IMR-90 (cell line): ENCODE data around the gene TBCE. TPM values are rescaled to one million over a fixed set of nuclear protein-coding genes. Genes with fewer than 3 reads are reported as not detected.

Source experiments
- ATAC-seq: fragments of 200-7000 bp; cut with Tn5 transposase; 2 replicates; pipeline ENCODE4 v1.9.1; 2020; ENCODE audit warnings: low read depth, mild to moderate bottlenecking, moderate library complexity
- BruUV-seq: library from RNA; stranded (reverse); fragments of 400-500 nt; replicated peaks from 2 replicates; lab custom pipeline; 2021; lab: Mats Ljungman, UMichigan
- CTCF ChIA-PET: fragments of 300-600 bp; formaldehyde crosslinking; extraction: SDS; loops from one replicate; lab custom pipeline; 2021; ENCODE audit warnings: antibody characterized with exemption; lab: Yijun Ruan, JAX
- POLR2A ChIA-PET: fragments of 300-600 bp; sonication (Branson Sonifier 250); formaldehyde crosslinking; loops from one replicate; lab custom pipeline; 2022; ENCODE audit warnings: antibody characterized with exemption; ENCODE audit not compliant: unreplicated experiment; lab: Charles Lee
- DNase-seq: peaks from one replicate; pipeline ENCODE4 v3.0.0; 2013
- H2AFZ ChIP-seq: replicated peaks from 2 replicates; pipeline ENCODE3; 2013; ENCODE audit warnings: low read length, mild to moderate bottlenecking; ENCODE audit not compliant: poor library complexity
- H2AK5ac ChIP-seq: 2 replicates; pipeline ENCODE4 v1.6.1; 2013; ENCODE audit warnings: low read depth, low read length, inconsistent platforms
- H2AK9ac ChIP-seq: replicated peaks from 2 replicates; pipeline ENCODE3; 2013; ENCODE audit warnings: mild to moderate bottlenecking, low read depth, low read length, moderate library complexity; ENCODE audit not compliant: poor library complexity
- H2BK120ac ChIP-seq: 2 replicates; pipeline ENCODE4 v1.6.1; 2013; ENCODE audit warnings: low read depth, low read length, inconsistent platforms
- H2BK15ac ChIP-seq: 3 replicates; pipeline ENCODE4 v1.6.1; 2013; ENCODE audit warnings: low read depth, low read length, inconsistent platforms
- H2BK20ac ChIP-seq: 2 replicates; pipeline ENCODE4 v1.6.1; 2013; ENCODE audit warnings: low read depth, mild to moderate bottlenecking, inconsistent platforms, low read length, moderate library complexity
- H2BK5ac ChIP-seq: 2 replicates; pipeline ENCODE4 v1.6.1; 2013; ENCODE audit warnings: mild to moderate bottlenecking, low read depth, low read length, inconsistent platforms; ENCODE audit not compliant: poor library complexity, severe bottlenecking
- H3K14ac ChIP-seq: replicated peaks from 2 replicates; pipeline ENCODE4 v1.6.1; 2013; ENCODE audit warnings: low read depth, low read length, inconsistent platforms
- H3K18ac ChIP-seq: 2 replicates; pipeline ENCODE4 v1.6.1; 2013; ENCODE audit warnings: low read depth, low read length, control low read depth
- H3K23ac ChIP-seq: 2 replicates; pipeline ENCODE4 v1.6.1; 2013; ENCODE audit warnings: low read depth, low read length, inconsistent platforms
- H3K27ac ChIP-seq: 2 replicates; pipeline ENCODE4 v1.5.1; 2013; ENCODE audit warnings: mild to moderate bottlenecking, control low read depth, low read length; ENCODE audit not compliant: insufficient read depth
- H3K27me3 ChIP-seq: 2 replicates; pipeline ENCODE4 v1.6.1; 2013; ENCODE audit warnings: low read length; ENCODE audit not compliant: control insufficient read depth, insufficient read depth
- H3K36me3 ChIP-seq: 2 replicates; pipeline ENCODE4 v1.6.1; 2013; ENCODE audit warnings: low read length, mixed read lengths; ENCODE audit not compliant: control insufficient read depth, insufficient read depth
- H3K4ac ChIP-seq: 2 replicates; pipeline ENCODE4 v1.6.1; 2013; ENCODE audit warnings: low read depth, low read length, inconsistent platforms
- H3K4me1 ChIP-seq: 2 replicates; pipeline ENCODE4 v1.6.1; 2013; ENCODE audit warnings: low read length, mixed read lengths; ENCODE audit not compliant: control insufficient read depth, insufficient read depth
- H3K4me2 ChIP-seq: 2 replicates; pipeline ENCODE4 v1.6.1; 2013; ENCODE audit warnings: low read depth, mild to moderate bottlenecking, control low read depth, low read length, moderate library complexity
- H3K4me3 ChIP-seq: 2 replicates; pipeline ENCODE4 v1.5.1; 2013; ENCODE audit warnings: low read depth, mild to moderate bottlenecking, control low read depth, low read length, moderate library complexity; ENCODE audit not compliant: insufficient read depth
- H3K56ac ChIP-seq: 2 replicates; pipeline ENCODE4 v1.6.1; 2013; ENCODE audit warnings: low read length, inconsistent platforms; ENCODE audit not compliant: insufficient read depth; ENCODE audit errors: extremely low read depth
- H3K79me1 ChIP-seq, 2 experiments: 2 replicates each; pipeline ENCODE4 v1.6.1; 2013; ENCODE audit warnings: low read length in 2 of 2, inconsistent platforms in 1 of 2, low read depth in 1 of 2
- H3K9ac ChIP-seq: 2 replicates; pipeline ENCODE4 v1.6.1; 2013; ENCODE audit warnings: low read depth, low read length, control low read depth
- H3K9me1 ChIP-seq: 2 replicates; pipeline ENCODE4 v1.6.1; 2013; ENCODE audit warnings: low read length, inconsistent platforms; ENCODE audit not compliant: insufficient read depth
- H3K9me3 ChIP-seq: 2 replicates; pipeline ENCODE4 v1.6.1; 2013; ENCODE audit warnings: low read length; ENCODE audit not compliant: control insufficient read depth, insufficient read depth
- H4K20me1 ChIP-seq: 2 replicates; pipeline ENCODE4 v1.6.1; 2013; ENCODE audit warnings: low read length, inconsistent platforms; ENCODE audit not compliant: insufficient read depth
- H4K5ac ChIP-seq: 2 replicates; pipeline ENCODE4 v1.6.1; 2013; ENCODE audit warnings: mild to moderate bottlenecking, low read depth, low read length, control low read depth
- H4K8ac ChIP-seq, 2 experiments: 2 replicates each; pipeline ENCODE4 v1.6.1; 2013; ENCODE audit warnings: low read depth in 2 of 2, low read length in 2 of 2, control low read depth in 1 of 2, inconsistent platforms in 1 of 2
- H4K91ac ChIP-seq: 2 replicates; pipeline ENCODE4 v1.6.1; 2013; ENCODE audit warnings: low read depth, low read length, inconsistent platforms; ENCODE audit not compliant: insufficient read depth
- CEBPB ChIP-seq: IDR thresholded peaks from 2 replicates; pipeline ENCODE4 v1.6.1; 2012; ENCODE audit warnings: low read depth, low read length, improper control_type of control experiment
- FOS ChIP-seq: fragments of 150-350 bp; IDR thresholded peaks from 2 replicates; pipeline ENCODE4 v1.6.1; 2016; ENCODE audit warnings: low read depth, low read length
- POLR2A ChIP-seq: IDR thresholded peaks from 2 replicates; pipeline ENCODE4 v1.6.1; 2012; ENCODE audit warnings: mild to moderate bottlenecking, low read depth, low read length
- RCOR1 ChIP-seq: IDR thresholded peaks from 2 replicates; pipeline ENCODE4 v1.6.1; 2012; ENCODE audit warnings: mild to moderate bottlenecking, low read length, improper control_type of control experiment; ENCODE audit not compliant: insufficient replicate concordance
- RFX5 ChIP-seq: IDR thresholded peaks from 2 replicates; pipeline ENCODE4 v1.8.0; 2012; ENCODE audit warnings: low read depth, mild to moderate bottlenecking, low read length, moderate library complexity
- WGBS, 2 experiments: methylation state at CpG; one replicate each; pipeline versions ENCODE4 v1.1.5 to v1.1.7; 2013; ENCODE audit warnings: missing lambda C conversion rate in 2 of 2; ENCODE audit not compliant: insufficient read length in 1 of 2; ENCODE audit errors: extremely low coverage in 2 of 2; 5-methylcytosine and 5-hydroxymethylcytosine counted together
- dilution Hi-C: fragments of 300-500 bp; cut with HindIII; formaldehyde crosslinking; loops from one replicate; pipeline ENCODE4 v1.14.3; 2018; ENCODE audit warnings: low sequenced_read_pairs; ENCODE audit not compliant: unreplicated experiment
- in situ Hi-C: fragments of 300-500 bp; cut with MboI; formaldehyde crosslinking; loops from 3 replicates; pipeline ENCODE4 v1.14.3; 2019; ENCODE audit warnings: low sequenced_read_pairs, inconsistent platforms, mixed read lengths
- intact Hi-C: fragments of 100-400 bp; cut with micrococcal nuclease; formaldehyde crosslinking; loops from 2 replicates; pipeline ENCODE4 v1.10.0; 2022
- polyA plus RNA-seq, 3 experiments: library from polyadenylated mRNA; depleted of rRNA; stranded (reverse); fragments of >200 nt; gene quantifications; 2 replicates each; pipeline ENCODE4 v1.2.3, GENCODE V29; 2012; ENCODE audit warnings: low replicate concordance in 1 of 3
- total RNA-seq: library from RNA; depleted of rRNA; stranded (reverse); fragments of >200 nt; gene quantifications from 2 replicates; pipeline ENCODE4 v1.2.3, GENCODE V29; 2012
- TF ChIP-seq, protein P1 (sequence below): fragments of 150-350 bp; IDR thresholded peaks from 2 replicates; pipeline ENCODE4 v1.6.1; 2017; ENCODE audit warnings: mild to moderate bottlenecking, antibody characterized with exemption, low read length, low read depth
- TF ChIP-seq, protein P2 (sequence below): conservative IDR thresholded peaks from 2 replicates; pipeline ENCODE4 v1.5.1; 2012; ENCODE audit warnings: mild to moderate bottlenecking, low read depth, low read length, improper control_type of control experiment
- TF ChIP-seq, protein P3 (sequence below): fragments of 150-350 bp; IDR thresholded peaks from 2 replicates; pipeline ENCODE4 v1.6.1; 2016; ENCODE audit warnings: low read depth, mild to moderate bottlenecking, low read length, moderate library complexity, borderline replicate concordance

TBCE gene
- total and polyA plus RNA-seq, 2 of the 4 experiments (the other 2 are of a cell fraction): 25.3 to 26.7 TPM

DNA sequence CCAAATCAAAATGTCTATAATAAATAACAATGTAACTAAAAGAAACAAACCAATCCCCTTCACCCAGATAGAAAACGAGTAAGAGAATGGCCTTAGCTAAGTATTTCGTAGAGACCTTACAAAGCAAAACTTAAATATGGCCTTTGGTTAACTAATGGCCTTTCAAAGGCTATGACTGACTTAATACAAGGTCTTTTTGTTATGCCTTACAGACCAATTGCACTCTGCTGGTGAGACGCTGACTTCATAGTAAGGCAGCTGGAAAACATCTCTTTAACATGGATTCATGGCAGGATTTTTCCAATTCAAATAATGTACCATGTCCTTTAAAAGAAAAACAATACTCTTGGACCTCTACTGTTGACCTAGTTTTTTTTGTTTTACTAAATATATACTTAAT lies 15.8 kb upstream of the TBCE start:
- no peak overlapping the region for H2AK5ac ChIP-seq
- H3K36me3 ChIP-seq: no peaks in the 10 kb centered on the region
- no peak overlapping the region for H3K4me3 ChIP-seq
- no peaks in the 10 kb centered on the region for H4K20me1 ChIP-seq
- H3K14ac ChIP-seq: no peak overlapping the region
- no peak for DNase-seq
- H3K4ac ChIP-seq: no peak overlapping the region
- H2AFZ ChIP-seq: no peak overlapping the region
- no peaks in the 10 kb centered on the region for H3K9me1 ChIP-seq
- no peak overlapping the region for H3K9ac ChIP-seq
- H3K56ac ChIP-seq: no peak overlapping the region
- H2BK15ac ChIP-seq: no peak overlapping the region
- ATAC-seq: no peak
- H3K27ac ChIP-seq: no peak overlapping the region
- ChIA-PET CTCF (no interaction called here), POLR2A (no interaction called here)
- H3K4me2 ChIP-seq: no peak overlapping the region
- WGBS, 2 experiments: no CpG with 5 or more reads among the region's 3 CpGs
- TF ChIP-seq FOS (no peak), POLR2A (no peak), CEBPB (no peak), RFX5 (no peak), RCOR1 (no peak)
- TF ChIP-seq, protein P1, sequence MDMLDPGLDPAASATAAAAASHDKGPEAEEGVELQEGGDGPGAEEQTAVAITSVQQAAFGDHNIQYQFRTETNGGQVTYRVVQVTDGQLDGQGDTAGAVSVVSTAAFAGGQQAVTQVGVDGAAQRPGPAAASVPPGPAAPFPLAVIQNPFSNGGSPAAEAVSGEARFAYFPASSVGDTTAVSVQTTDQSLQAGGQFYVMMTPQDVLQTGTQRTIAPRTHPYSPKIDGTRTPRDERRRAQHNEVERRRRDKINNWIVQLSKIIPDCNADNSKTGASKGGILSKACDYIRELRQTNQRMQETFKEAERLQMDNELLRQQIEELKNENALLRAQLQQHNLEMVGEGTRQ: no peak
- TF ChIP-seq, protein P2, sequence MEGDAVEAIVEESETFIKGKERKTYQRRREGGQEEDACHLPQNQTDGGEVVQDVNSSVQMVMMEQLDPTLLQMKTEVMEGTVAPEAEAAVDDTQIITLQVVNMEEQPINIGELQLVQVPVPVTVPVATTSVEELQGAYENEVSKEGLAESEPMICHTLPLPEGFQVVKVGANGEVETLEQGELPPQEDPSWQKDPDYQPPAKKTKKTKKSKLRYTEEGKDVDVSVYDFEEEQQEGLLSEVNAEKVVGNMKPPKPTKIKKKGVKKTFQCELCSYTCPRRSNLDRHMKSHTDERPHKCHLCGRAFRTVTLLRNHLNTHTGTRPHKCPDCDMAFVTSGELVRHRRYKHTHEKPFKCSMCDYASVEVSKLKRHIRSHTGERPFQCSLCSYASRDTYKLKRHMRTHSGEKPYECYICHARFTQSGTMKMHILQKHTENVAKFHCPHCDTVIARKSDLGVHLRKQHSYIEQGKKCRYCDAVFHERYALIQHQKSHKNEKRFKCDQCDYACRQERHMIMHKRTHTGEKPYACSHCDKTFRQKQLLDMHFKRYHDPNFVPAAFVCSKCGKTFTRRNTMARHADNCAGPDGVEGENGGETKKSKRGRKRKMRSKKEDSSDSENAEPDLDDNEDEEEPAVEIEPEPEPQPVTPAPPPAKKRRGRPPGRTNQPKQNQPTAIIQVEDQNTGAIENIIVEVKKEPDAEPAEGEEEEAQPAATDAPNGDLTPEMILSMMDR: no peak
- TF ChIP-seq, protein P3, sequence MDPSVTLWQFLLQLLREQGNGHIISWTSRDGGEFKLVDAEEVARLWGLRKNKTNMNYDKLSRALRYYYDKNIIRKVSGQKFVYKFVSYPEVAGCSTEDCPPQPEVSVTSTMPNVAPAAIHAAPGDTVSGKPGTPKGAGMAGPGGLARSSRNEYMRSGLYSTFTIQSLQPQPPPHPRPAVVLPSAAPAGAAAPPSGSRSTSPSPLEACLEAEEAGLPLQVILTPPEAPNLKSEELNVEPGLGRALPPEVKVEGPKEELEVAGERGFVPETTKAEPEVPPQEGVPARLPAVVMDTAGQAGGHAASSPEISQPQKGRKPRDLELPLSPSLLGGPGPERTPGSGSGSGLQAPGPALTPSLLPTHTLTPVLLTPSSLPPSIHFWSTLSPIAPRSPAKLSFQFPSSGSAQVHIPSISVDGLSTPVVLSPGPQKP: no peak
- no peak overlapping the region for H2BK20ac ChIP-seq
- no peak overlapping the region for H3K23ac ChIP-seq
- intact Hi-C loops: no loop called here
- no peaks in the 10 kb centered on the region for H3K4me1 ChIP-seq
- dilution Hi-C loops: no loop called here
- no peaks in the 10 kb centered on the region for H3K9me3 ChIP-seq
- H2BK120ac ChIP-seq: no peak overlapping the region
- H3K18ac ChIP-seq: no peak overlapping the region
- no peak overlapping the region for H4K5ac ChIP-seq
- H4K8ac ChIP-seq: no peak overlapping the region
- no peaks in the 10 kb centered on the region for H3K27me3 ChIP-seq
- no peaks in the 10 kb centered on the region for H3K79me1 ChIP-seq
- BruUV-seq: no TSS peak
- no peak overlapping the region for H2AK9ac ChIP-seq
- no peak overlapping the region for H2BK5ac ChIP-seq
- in situ Hi-C loops: no loop called here
- H4K91ac ChIP-seq: no peak overlapping the region
